ENCODE data around the gene CYBC1. TPM values are rescaled to one million over a fixed set of nuclear protein-coding genes. Genes with fewer than 3 reads are reported as not detected.

Gene CYBC1
- total and polyA plus RNA-seq, 2 of the 8 experiments (the other 6 are each of a cell fraction or from before 2014, with no cell fraction given): 74.6 to 81.4 TPM

GRCh38 chr17:82480318-82480717, 29.8 kb upstream of the CYBC1 start:
- Histone ChIP-seq H4K8ac (ENCODE audit: extremely low read depth, insufficient read depth, low read length) (no peak overlapping the region), H3K23me2 (ENCODE audit: low read depth, low read length) (no peaks in the 10 kb centered on the region), H3K4ac (replicated peaks; ENCODE audit: insufficient read length, low read depth, low read length) (no peak overlapping the region), H4K91ac (replicated peaks; ENCODE audit: insufficient read length, low read length) (no peak overlapping the region), H2AFZ (ENCODE audit: low read length) (no peak overlapping the region), H3K79me2 (ENCODE audit: control insufficient read depth in 1 of 2, insufficient read depth in 2 of 2, low read length in 2 of 2) (no peaks in the 10 kb centered on the region), H3K4me1 (replicated peaks in 1 of 4; ENCODE audit: control insufficient read depth in 3 of 4, insufficient read depth in 4 of 4, low read length in 3 of 4) (no peaks in the 10 kb centered on the region), H3K36me3 (ENCODE audit: control insufficient read depth in 2 of 4, insufficient read depth in 4 of 4, low read length in 3 of 4) (peaks cover 14 to 42% (median 31%) of the 10 kb centered on the region in 4 experiments; a peak in 7 of 8 replicates), H3K18ac (ENCODE audit: extremely low read depth, low read length) (no peak overlapping the region), H3K79me1 (ENCODE audit: low read depth, low read length) (no peaks in the 10 kb centered on the region), H2BK5ac (ENCODE audit: low read depth, low read length) (no peak overlapping the region), H3K56ac (replicated peaks; ENCODE audit: insufficient read length, low read depth, low read length) (no peak overlapping the region), H3K4me3 (ENCODE audit: extremely low read depth in 1 of 4, insufficient read depth in 2 of 4, low read depth in 3 of 4, low read length in 4 of 4) (no peak overlapping the region), H3K9me3 (ENCODE audit: insufficient read depth in 2 of 2, low read depth in 1 of 2, low read length in 1 of 2) (no peaks in the 10 kb centered on the region), H3K27ac (ENCODE audit: low read depth, low read length) (no peak overlapping the region), H2AK5ac (ENCODE audit: low read depth, low read length) (no peak overlapping the region), H2BK120ac (replicated peaks; ENCODE audit: low read depth, low read length) (no peak overlapping the region), H4K5ac (ENCODE audit: insufficient read length, low read depth, low read length) (no peak overlapping the region), H2BK12ac (ENCODE audit: low read depth, low read length) (no peak overlapping the region), H3K14ac (ENCODE audit: insufficient read length) (no peak overlapping the region), H3K9ac (replicated peaks in 1 of 4; ENCODE audit: extremely low read depth in 1 of 4, low read depth in 3 of 4, low read length in 3 of 4) (no peak overlapping the region), H2BK20ac (ENCODE audit: low read length) (no peak overlapping the region), H3K23ac (ENCODE audit: insufficient read length) (no peak overlapping the region), H3K4me2 (ENCODE audit: insufficient read depth in 1 of 2, low read depth in 2 of 2, low read length in 2 of 2) (no peak overlapping the region), H2BK15ac (ENCODE audit: low read length) (no peak overlapping the region), H3K27me3 (replicated peaks in 1 of 4; ENCODE audit: control insufficient read depth in 3 of 4, extremely low read depth in 1 of 4, insufficient read depth in 3 of 4, low read length in 3 of 4) (no peaks in the 10 kb centered on the region), H4K20me1 (replicated peaks in 1 of 2; ENCODE audit: control insufficient read depth in 1 of 2, insufficient read depth in 2 of 2, low read length in 2 of 2) (peaks cover 3 to 4% of the 10 kb centered on the region in 2 experiments)
- CTCF ChIA-PET (ENCODE audit: partially characterized antibody): interaction anchor here (0.8 to 1.7 kb wide), 13 partner anchors 13 to 182 kb away, joined by 3 to 6 read pairs (median 3); no protein-coding TSS in a partner anchor
- 98% methylated on average over 9 of the region's 9 CpGs; no CpG with 5 or more reads in 1 of the 2 experiments for WGBS, 2 experiments (ENCODE audit: extremely low coverage in 1 of 2, insufficient coverage in 1 of 2, insufficient read length in 1 of 2, insufficient replicate concordance in 2 of 2, low coverage in 1 of 2, low lambda C conversion rate in 2 of 2, missing lambda C conversion rate in 1 of 2)
- no peak for TF ChIP-seq KDM4A (IDR thresholded peaks at IDR 0.05; ENCODE audit: low read depth, low read length, severe bottlenecking)
- no peak for TF ChIP-seq RFX5 (IDR thresholded peaks at IDR 0.05; ENCODE audit: borderline replicate concordance, low read depth, low read length)
- no peak for TF ChIP-seq SP2 (IDR thresholded peaks at IDR 0.05; ENCODE audit: low read length)
- no peak for TF ChIP-seq SUZ12 (IDR thresholded peaks at IDR 0.05; ENCODE audit: low read length)
- TF ChIP-seq, protein P1, sequence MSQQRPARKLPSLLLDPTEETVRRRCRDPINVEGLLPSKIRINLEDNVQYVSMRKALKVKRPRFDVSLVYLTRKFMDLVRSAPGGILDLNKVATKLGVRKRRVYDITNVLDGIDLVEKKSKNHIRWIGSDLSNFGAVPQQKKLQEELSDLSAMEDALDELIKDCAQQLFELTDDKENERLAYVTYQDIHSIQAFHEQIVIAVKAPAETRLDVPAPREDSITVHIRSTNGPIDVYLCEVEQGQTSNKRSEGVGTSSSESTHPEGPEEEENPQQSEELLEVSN (IDR thresholded peaks at IDR 0.05): no peak
- TF ChIP-seq CHD1 (IDR thresholded peaks at IDR 0.05; ENCODE audit: low read depth, low read length): no peak
- TF ChIP-seq CREB1 (IDR thresholded peaks at IDR 0.05): no peak
- no peak for TF ChIP-seq SAP30 (IDR thresholded peaks at IDR 0.05; ENCODE audit: insufficient read depth, insufficient replicate concordance, low read length)
- TF ChIP-seq JUND (IDR thresholded peaks at IDR 0.05; ENCODE audit: low read length): no peak
- TF ChIP-seq YY1 (IDR thresholded peaks at IDR 0.05; ENCODE audit: low read depth, low read length): no peak
- POLR2A ChIA-PET (ENCODE audit: partially characterized antibody): interaction anchor here (0.6 to 2.4 kb wide), 2 partner anchors 12 to 15 kb away, joined by 3 to 7 read pairs; no protein-coding TSS in a partner anchor
- DNase-seq (ENCODE audit: low read depth in 1 of 2, low spot score in 2 of 2) (no peak), FAIRE-seq (no peak)

Measured in H1 (cell line).